ENCODE measurements around the gene MAPT.
"Not testable (repeated sequence)": the region's sequence is repeated elsewhere in the genome, so short reads cannot be mapped to it uniquely, and the experiment has no call there.

Gene MAPT

DNA sequence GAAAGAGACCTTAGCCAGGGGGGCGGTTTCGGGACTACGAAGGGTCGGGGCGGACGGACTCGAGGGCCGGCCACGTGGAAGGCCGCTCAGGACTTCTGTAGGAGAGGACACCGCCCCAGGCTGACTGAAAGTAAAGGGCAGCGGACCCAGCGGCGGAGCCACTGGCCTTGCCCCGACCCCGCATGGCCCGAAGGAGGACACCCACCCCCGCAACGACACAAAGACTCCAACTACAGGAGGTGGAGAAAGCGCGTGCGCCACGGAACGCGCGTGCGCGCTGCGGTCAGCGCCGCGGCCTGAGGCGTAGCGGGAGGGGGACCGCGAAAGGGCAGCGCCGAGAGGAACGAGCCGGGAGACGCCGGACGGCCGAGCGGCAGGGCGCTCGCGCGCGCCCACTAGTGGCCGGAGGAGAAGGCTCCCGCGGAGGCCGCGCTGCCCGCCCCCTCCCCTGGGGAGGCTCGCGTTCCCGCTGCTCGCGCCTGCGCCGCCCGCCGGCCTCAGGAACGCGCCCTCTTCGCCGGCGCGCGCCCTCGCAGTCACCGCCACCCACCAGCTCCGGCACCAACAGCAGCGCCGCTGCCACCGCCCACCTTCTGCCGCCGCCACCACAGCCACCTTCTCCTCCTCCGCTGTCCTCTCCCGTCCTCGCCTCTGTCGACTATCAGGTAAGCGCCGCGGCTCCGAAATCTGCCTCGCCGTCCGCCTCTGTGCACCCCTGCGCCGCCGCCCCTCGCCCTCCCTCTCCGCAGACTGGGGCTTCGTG is at the start of gene MAPT:
Gene MAPT (plus strand): TSS at position 533 of the 763 bp plus-strand sequence. CDS start 67,784 bp downstream, outside the sequence.
- DNase-seq, result peak; percentile 75

DNA sequence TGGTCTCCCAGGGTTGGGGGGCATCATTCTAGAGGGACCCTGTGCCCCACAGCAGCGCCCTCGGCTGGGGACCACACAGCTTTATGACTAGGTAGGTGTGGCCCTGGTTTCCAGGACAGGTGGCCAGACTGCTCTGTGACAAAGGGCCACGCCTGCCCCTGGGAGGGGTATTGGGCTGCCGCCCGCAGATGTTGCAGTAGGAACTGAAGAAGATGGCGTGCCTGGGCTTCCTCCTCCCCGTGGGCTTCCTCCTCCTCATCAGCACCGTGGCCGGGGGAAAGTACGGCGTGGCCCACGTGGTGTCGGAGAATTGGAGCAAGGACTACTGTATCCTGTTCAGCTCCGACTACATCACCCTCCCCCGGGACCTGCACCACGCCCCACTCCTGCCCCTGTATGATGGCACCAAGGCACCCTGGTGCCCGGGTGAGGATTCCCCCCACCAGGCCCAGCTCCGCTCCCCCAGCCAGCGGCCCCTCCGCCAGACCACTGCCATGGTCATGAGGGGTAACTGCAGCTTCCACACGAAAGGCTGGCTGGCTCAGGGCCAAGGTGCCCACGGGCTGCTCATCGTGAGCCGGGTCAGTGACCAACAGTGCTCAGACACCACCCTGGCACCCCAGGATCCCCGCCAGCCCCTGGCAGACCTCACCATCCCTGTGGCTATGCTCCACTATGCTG is 49.5 kb upstream of the MAPT start, which contains the start of gene SPPL2C:
Gene SPPL2C (plus strand): TSS at position 187 of the 681 bp plus-strand sequence. CDS start 26 bp downstream, at position 213.
- DNase-seq, result no peak

- no peak for DNase-seq
These were observed 48.8 kb upstream of the MAPT start for GRCh38 chr17:45845376-45846185.

DNA sequence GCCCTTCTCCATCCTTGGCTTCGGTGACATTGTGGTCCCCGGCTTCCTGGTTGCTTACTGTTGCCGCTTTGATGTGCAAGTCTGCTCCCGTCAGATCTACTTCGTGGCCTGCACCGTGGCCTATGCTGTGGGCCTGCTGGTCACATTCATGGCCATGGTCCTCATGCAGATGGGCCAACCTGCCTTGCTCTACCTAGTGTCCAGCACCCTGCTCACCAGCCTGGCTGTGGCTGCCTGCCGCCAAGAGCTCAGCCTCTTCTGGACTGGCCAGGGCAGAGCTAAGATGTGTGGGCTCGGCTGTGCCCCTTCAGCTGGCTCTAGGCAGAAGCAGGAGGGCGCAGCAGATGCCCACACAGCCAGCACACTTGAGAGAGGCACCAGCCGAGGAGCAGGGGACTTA is 48.1 kb upstream of the MAPT start:
- DNase-seq, result no peak

GRCh38 chr17:45846646-45847045 is 47.7 kb upstream of the MAPT start:
- no peak for DNase-seq

DNA sequence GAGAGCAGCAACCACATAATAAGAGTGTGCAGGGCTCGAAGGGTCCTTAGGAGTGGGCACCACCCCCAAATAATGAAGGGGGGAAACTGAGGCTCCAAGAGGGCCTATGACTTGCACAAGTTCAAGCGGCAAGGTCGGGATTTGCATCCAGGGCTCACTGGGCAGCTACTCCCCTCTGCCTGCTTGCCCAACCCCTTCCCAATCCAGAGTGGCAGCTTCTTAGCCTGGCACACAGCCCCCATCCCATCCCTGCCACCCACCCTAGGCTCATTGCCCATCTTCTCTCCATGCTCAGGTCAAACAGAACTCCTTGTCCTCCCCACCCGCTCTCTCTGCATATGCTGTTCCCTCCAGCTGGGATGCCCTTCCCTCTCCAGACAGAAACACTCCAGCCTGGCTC is 47.3 kb upstream of the MAPT start:
- no peak for DNase-seq

GRCh38 chr17:45847747-45848146 is 46.6 kb upstream of the MAPT start:
- DNase-seq, result no peak

DNA sequence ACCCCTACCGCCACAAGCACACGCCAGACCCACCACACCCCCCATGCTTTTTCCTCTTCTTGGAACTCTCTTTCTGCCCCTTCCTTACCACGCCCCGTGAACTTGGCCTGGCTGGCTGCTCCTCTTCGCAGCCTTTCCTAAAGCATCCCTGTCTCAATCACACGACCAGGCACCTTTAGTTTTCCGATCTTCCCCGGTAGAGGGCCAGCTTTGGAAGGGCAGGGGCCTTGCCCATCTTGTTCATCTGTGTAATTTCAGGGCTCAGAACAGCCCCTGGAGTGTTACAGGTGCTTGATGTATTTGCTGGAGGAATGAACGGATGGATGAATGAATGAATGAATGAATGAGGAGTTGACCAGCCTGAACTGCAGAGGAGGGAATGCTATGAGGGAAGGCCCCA is 45.9 kb upstream of the MAPT start:
- DNase-seq, result no peak

DNA sequence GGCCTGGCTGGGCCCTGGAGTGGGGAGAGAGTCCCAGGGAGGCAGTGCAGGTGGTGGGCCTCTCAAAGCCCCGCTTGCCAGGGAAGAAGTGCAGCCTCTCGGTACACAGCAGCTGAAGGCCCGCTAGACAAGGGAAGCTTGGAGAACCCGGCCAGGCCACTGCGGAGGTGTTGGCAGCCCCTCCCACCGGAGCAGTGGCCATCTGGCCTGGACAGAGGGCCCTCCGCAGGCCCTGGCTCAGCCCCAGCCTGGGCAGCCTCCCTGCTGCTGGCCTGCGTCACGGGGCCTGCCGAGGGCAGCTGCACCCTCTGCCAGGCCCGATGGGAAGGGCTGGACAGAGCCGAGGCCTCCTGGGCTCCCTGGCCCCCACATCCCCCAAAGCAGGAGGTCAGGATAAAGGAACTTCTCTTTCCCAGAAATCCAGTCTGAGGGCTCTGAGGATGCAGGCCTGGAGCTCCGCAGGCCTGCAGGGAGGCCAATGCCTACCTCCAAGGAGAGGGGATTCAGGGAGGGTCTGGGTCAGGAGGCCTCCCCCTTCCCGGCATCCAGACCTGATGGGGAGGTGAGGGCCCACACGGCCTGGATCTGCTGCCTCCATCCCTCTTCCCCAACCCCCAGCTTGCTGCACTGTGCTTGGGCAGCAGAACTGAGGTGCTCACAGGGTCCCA is 45.4 kb upstream of the MAPT start:
- no peak for DNase-seq

GRCh38 chr17:45849536-45849990 is 44.8 kb upstream of the MAPT start:
- no peak for DNase-seq

- no peak for DNase-seq
These were observed 44.3 kb upstream of the MAPT start for GRCh38 chr17:45850011-45850410.

DNA sequence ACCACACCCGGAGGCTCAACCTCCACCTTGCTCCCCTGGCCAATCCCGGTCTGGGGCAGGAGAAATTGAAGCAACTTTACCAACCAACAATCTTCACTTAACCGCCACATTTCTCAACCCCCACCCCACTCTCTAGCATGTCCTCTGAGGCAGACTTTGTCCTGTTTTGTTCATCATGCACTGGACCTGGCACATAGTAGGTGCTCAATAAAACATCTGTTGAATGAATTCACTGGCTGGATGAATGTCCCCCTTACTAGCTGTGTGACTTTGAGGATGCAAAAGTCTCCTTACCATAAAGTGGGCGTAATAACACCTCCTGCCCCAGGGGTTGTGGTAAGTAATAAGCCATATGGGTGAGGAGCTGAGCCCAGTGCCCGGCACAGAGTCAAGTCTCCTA is 43.9 kb upstream of the MAPT start:
- DNase-seq, result no peak

DNA sequence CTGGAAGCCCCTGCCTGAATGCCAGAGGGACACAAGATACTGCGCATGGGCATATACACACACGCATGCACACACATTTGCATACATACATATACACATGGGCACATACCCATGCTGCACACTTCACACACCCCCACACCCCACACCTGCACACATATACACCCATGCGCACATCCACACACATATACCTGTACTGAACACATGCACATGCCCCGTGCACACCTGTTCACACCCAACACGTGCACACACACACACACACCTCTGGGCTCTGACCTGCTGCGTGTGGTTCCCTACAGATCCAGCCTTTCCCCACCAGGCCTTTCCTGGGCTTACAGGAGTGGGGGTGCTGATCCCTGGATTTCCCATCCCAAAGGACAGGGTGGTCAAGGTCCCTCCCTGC is 43.3 kb upstream of the MAPT start:
- DNase-seq, result no peak

- DNase-seq, result no peak
These were observed 42.9 kb upstream of the MAPT start for GRCh38 chr17:45851464-45851863.

- DNase-seq, result no peak
These were observed 42.5 kb upstream of the MAPT start for GRCh38 chr17:45851873-45852272.

DNA sequence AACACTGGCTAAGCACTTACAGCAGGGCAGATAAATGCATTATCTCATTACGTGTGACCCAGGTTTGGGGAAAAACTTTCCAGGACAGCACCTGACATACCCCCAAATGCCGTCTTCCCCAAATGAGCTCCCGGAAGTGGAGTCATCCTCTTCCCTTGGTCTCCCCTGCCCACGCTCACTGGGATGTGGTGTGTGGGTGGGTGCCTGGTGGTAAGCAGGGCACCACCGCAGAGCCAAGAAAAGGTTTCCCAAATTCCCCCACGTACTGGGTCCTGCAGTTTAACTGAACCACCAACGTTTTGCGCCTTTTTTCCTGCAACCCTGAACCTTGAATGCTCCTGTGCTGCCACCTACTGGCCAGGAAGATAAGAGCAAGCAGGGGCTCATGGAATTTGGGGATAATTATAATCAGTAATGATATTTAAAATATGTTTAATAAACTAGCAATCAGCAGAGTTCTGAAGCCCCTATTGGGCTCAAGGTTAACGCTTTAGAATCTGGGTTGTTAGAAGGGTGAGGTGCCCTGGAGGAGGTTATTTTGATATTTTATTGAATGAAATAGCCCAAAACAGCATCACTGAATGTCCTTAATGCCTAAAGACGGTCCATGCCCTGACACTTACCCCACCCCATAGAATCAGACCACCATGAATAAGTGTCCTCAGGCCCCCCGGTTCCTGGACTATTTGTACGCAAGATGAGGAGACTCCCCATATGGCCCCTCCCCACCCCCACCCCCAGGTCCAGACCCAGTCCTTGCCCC is 41.6 kb upstream of the MAPT start:
- DNase-seq, result peak; percentile 8

DNA sequence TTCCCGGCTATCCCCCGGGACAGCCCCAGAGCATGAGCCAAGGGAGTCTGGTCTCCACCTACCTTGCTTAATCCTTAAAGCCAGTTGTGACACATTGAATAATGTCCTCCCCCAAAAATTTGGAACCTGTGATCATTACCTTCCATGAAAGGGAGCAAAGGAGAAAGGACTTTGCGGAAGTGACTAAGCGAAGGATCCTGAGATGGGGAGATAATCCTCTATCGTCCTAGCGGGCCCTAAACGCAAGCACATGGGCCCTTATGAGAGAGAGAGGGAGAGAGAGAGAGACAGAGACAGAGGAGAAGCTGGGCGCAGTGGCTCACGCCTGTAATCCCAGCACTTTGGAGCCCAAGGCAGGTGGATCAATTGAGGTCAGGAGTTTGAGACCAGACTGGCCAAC is 40.1 kb upstream of the MAPT start:
- no peak for DNase-seq

- DNase-seq, result no peak
These were observed 38.5 kb upstream of the MAPT start for GRCh38 chr17:45855691-45856336.

- DNase-seq, result no peak
These were observed 36.2 kb upstream of the MAPT start for GRCh38 chr17:45857977-45858708.

DNA sequence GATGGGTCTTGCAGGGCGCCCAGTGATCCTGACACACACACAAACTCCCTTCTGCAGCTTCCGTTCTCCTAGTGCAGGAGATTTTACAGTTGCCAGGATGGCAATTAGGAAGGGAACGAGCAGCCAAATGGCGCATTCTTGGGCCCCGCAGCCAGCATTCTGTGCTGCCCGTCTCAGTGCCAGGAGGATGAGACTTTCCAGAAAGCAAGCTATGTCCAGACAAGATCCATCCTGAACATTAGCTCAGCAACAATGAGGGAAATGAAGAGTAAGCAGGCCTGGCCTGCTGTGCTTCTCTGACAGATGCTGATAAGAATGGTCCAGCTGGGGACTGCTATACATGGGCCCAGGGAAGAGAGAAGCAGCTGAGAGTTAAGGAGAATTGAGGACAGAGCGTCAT is 33.2 kb upstream of the MAPT start:
- no peak for DNase-seq

- not testable (repeated sequence) for DNase-seq
These were observed 32.2 kb upstream of the MAPT start for GRCh38 chr17:45862127-45862526.

Measured in NCI-H2029 treated with DMSO at 0.1 percent for 48 hours (cell line).